Thoracic aorta (tissue), 2 donors: ENCODE data around the gene TMSB4X. TPM values are rescaled to one million over a fixed set of nuclear protein-coding genes. Genes with fewer than 3 reads are reported as not detected.

Experiments used
- ATAC-seq: fragments of 150-250 bp; one replicate; pipeline ENCODE4 v1.8.0; 2017; ENCODE audit warnings: low read depth; ENCODE audit not compliant: insufficient number of reproducible peaks, low FRiP score
- DNase-seq: peaks from one replicate; pipeline ENCODE4 v3.0.0-alpha.2; 2020; ENCODE audit warnings: low spot score
- H3K27ac ChIP-seq, 2 donors: fragments of 200-600 bp; sonication (generic); 1 replicate in 1 of 2; 2 replicates in 1 of 2; pipeline ENCODE4 v1.5.1; 2016; ENCODE audit warnings: mild to moderate bottlenecking in 2 of 2, moderate library complexity in 2 of 2
- H3K27me3 ChIP-seq: fragments of 200-600 bp; sonication (generic); replicated peaks from 2 replicates; pipeline ENCODE4 v1.6.0; 2016; ENCODE audit warnings: mild to moderate bottlenecking; ENCODE audit not compliant: insufficient read depth
- H3K36me3 ChIP-seq: fragments of 200-600 bp; sonication (generic); one replicate; pipeline ENCODE4 v1.5.1; 2016
- H3K4me1 ChIP-seq, 2 donors: fragments of 200-600 bp; sonication (generic); 1 replicate in 1 of 2; 2 replicates in 1 of 2; pipeline versions ENCODE4 v1.5.1 to v1.6.0; 2016; ENCODE audit warnings: low read depth in 2 of 2, mild to moderate bottlenecking in 1 of 2; ENCODE audit not compliant: control insufficient read depth in 1 of 2
- H3K4me3 ChIP-seq: fragments of 200-600 bp; sonication (generic); 2 replicates; pipeline ENCODE4 v1.5.1; 2016; ENCODE audit warnings: mild to moderate bottlenecking
- H3K9me3 ChIP-seq: fragments of 200-600 bp; sonication (generic); 2 replicates; pipeline ENCODE4 v1.5.1; 2016
- total RNA-seq, 2 donors: library from RNA; depleted of rRNA; stranded (reverse); fragments of >200 nt; gene quantifications; one replicate each; pipeline versions ENCODE4 v1.1.0 to v1.2.3, GENCODE V29; 2016
- TF ChIP-seq, protein P1 (sequence below): fragments of 200-600 bp; sonication (generic); IDR thresholded peaks from one replicate; pipeline ENCODE4 v1.5.1; 2019; ENCODE audit warnings: antibody characterized with exemption

TMSB4X gene
- total RNA-seq, 2 donors from 2014 or later: 3,886 to 3,920 TPM

DNA sequence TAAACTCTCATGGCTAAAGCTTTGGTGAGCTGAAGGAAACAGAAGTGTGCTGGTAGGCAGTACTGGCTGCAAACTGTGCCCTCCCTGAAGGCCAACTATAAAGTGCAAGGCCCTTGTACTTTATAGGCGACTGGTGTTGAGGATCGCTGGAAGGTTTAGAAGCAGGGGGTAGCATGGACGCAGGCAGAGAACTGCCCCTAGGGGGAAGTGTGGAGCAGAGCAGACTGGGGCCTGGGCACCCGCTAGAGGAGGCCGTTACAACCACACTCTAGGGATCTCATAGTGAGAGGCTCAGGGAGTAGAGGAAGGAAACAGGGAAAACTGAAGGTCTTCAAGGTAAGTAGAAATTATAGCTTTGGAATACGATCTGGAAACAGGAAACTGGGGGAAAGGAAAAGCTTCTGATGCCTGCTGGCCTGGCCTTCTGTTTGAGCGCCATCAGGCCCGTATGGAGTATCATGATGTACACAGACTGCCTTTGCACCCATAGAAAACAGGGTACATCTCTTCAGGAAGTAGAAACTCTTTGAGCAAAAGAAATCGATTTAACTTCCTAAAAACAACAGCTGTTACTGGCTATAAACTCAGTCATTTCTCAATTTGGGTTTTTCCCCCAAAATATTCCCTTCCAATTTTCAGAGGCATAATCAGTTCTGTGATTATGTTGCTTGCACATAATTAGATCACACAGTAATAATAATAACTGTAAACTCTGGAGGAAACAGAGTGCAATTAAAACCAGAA lies 23.9 kb upstream of the TMSB4X start:
- TF ChIP-seq, protein P1, sequence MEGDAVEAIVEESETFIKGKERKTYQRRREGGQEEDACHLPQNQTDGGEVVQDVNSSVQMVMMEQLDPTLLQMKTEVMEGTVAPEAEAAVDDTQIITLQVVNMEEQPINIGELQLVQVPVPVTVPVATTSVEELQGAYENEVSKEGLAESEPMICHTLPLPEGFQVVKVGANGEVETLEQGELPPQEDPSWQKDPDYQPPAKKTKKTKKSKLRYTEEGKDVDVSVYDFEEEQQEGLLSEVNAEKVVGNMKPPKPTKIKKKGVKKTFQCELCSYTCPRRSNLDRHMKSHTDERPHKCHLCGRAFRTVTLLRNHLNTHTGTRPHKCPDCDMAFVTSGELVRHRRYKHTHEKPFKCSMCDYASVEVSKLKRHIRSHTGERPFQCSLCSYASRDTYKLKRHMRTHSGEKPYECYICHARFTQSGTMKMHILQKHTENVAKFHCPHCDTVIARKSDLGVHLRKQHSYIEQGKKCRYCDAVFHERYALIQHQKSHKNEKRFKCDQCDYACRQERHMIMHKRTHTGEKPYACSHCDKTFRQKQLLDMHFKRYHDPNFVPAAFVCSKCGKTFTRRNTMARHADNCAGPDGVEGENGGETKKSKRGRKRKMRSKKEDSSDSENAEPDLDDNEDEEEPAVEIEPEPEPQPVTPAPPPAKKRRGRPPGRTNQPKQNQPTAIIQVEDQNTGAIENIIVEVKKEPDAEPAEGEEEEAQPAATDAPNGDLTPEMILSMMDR: no peak
- no peak for ATAC-seq
- Histone ChIP-seq H3K27me3 (no peaks in the 10 kb centered on the region), H3K4me1 (peaks cover 4 to 20% of the 10 kb centered on the region in 2 donors), H3K27ac (peak overlapping the region; percentile 22 to 79), H3K9me3 (no peaks in the 10 kb centered on the region), H3K4me3 (peak overlapping the region; percentile 44), H3K36me3 (no peaks in the 10 kb centered on the region)
- DNase-seq: no peak

DNA sequence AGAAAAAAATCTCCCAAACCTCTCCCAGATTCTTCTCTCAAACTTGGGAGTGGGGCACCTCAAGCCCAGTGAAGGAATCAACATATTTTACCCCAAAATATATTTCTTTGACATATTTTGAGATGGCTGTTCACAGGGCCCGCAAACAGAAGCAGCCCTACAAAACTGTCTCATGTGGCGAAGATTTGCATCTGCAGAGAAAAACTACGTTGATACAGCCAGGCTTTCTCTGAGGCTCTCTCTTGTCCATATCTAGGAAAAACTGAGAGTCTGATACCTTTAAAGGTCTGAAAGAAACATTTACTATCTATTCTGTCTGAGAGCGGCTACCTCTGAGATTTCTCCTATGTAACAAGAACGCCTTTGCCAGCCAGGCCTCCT lies 23.3 kb upstream of the TMSB4X start:
- Histone ChIP-seq H3K27me3 (no peaks in the 10 kb centered on the region), H3K36me3 (no peaks in the 10 kb centered on the region), H3K27ac (no peak overlapping the region), H3K4me3 (no peak overlapping the region), H3K4me1 (peaks cover 4 to 25% of the 10 kb centered on the region in 2 donors), H3K9me3 (no peaks in the 10 kb centered on the region)
- ATAC-seq: no peak
- no peak for DNase-seq
- TF ChIP-seq, protein P1: no peak

DNA sequence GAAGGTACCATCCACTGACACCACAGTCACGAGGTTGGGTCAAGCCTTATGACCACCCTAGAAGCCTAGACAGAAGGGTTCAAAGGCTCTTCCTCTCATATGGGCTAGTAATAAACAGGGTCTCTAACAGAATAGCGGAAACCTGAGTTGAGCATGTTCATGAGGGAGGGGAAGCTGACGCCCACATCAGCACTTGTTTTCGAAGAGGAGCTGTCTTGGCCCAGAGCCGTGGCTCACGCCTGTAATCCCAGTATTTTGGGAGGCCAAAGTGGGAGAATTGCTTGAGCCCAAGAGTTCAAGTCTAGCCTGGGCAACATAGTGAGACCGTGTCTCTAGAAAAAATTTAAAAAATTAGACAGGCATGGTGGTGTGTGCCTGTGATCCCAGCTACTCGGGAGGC lies 21.5 kb upstream of the TMSB4X start:
- Histone ChIP-seq H3K4me3 (no peak overlapping the region), H3K4me1 (peaks cover 10 to 29% of the 10 kb centered on the region in 2 donors), H3K27me3 (no peaks in the 10 kb centered on the region), H3K36me3 (no peaks in the 10 kb centered on the region), H3K9me3 (no peaks in the 10 kb centered on the region), H3K27ac (no peak overlapping the region)
- DNase-seq: no peak
- no peak for ATAC-seq
- TF ChIP-seq, protein P1: no peak

DNA sequence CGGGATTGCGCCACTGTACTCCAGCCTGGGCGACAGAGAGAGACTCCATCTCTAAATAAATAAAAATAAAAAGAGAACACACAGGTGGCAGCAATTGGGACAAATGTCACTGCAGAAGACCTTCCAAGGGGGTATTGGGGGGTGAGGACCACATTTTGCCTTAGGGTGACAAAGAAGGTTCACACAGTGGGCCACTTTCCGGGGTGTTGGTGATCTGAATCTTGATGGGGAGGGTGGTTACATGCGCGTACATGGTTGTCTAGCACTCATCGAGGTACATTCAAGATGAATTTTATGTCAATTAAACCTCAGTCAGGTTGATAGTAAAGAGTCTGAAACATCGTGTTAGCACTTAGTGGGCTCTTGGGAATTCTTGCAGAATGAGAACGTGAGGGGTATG lies 20.5 kb upstream of the TMSB4X start:
- DNase-seq (no peak), ATAC-seq (no peak)
- H3K9me3 ChIP-seq: no peaks in the 10 kb centered on the region
- TF ChIP-seq, protein P1: no peak
- H3K4me3 ChIP-seq: no peak overlapping the region
- H3K27me3 ChIP-seq: no peaks in the 10 kb centered on the region
- H3K36me3 ChIP-seq: no peaks in the 10 kb centered on the region
- H3K4me1 ChIP-seq: peaks cover 10 to 25% of the 10 kb centered on the region in 2 donors
- H3K27ac ChIP-seq: no peak overlapping the region

DNA sequence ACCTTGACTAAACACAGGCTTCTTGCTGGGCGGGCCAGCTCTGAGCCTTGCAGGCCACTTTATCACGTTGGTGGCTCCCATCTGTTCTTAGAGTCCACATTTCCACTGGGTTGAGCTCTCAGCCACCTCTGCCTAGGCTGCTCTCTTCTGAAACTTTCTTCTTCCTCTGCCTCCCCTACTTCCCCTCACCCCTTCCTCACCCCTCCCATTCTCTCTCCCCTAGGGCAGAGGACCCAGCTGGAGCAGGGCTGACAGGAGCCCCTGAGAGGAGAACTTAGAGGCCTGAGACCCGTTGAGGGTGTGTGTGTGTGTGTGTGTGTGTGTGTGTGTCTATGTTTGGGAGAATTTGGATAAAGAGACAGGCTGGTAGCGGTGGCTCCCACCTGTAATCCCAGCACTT lies 19.9 kb upstream of the TMSB4X start:
- no peak for DNase-seq
- H3K4me3 ChIP-seq: no peak overlapping the region
- no peaks in the 10 kb centered on the region for H3K27me3 ChIP-seq
- H3K4me1 ChIP-seq: peaks cover 6 to 19% of the 10 kb centered on the region in 2 donors
- H3K27ac ChIP-seq: peak overlapping the region in 1 of 2 donors; percentile 50
- TF ChIP-seq, protein P1: no peak
- no peaks in the 10 kb centered on the region for H3K36me3 ChIP-seq
- ATAC-seq: no peak
- no peaks in the 10 kb centered on the region for H3K9me3 ChIP-seq
